GM03348 (cell line): ENCODE results near the gene POLR1H.
"Not testable (repeated sequence)": the region's sequence is repeated elsewhere in the genome, so short reads cannot be mapped to it uniquely, and the experiment has no call there.

Source experiments
- DNase-seq: peaks from one replicate; pipeline ENCODE4 v3.0.0; 2012; ENCODE audit warnings: low spot score

The POLR1H gene, protein sequence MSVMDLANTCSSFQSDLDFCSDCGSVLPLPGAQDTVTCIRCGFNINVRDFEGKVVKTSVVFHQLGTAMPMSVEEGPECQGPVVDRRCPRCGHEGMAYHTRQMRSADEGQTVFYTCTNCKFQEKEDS

DNA sequence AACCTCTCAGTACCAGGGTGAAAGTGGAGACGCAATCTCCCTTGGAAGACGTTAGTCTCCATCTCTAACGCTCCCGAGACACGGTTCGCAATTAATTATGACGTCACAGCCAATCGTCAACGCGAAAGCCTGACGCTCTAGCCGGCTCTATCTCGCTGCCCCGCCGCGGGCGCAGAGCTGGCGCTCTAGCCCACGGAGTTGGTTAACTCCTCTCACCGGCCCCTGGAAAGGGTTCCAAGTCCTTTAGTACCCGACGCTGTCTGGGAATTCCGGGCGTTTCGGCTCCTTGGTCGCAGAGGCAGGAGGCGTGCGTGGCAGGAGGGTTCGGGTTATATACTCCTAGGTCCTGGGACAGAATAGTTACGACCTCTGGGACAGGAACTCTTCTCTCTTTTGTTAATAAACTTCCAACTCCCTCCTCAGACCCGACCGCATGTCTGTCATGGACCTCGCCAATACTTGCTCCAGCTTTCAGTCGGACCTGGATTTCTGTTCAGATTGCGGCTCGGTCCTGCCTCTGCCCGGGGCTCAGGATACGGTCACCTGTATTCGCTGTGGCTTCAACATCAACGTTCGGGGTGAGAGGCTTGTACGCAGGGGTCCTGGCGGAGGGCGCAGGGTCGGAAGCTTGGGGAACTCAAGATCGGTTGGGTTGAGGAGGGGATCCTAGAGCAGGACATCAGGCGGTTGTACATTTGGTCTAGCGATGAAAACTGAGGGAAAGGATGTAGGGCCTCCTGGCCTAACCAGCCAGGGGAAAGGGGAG lies at the start of gene POLR1H:
TSS of gene POLR1H (plus strand) at position 174 of the 766 bp plus-strand sequence. CDS start at position 434, 260 bp downstream.
- DNase-seq = peak; percentile 95

DNA sequence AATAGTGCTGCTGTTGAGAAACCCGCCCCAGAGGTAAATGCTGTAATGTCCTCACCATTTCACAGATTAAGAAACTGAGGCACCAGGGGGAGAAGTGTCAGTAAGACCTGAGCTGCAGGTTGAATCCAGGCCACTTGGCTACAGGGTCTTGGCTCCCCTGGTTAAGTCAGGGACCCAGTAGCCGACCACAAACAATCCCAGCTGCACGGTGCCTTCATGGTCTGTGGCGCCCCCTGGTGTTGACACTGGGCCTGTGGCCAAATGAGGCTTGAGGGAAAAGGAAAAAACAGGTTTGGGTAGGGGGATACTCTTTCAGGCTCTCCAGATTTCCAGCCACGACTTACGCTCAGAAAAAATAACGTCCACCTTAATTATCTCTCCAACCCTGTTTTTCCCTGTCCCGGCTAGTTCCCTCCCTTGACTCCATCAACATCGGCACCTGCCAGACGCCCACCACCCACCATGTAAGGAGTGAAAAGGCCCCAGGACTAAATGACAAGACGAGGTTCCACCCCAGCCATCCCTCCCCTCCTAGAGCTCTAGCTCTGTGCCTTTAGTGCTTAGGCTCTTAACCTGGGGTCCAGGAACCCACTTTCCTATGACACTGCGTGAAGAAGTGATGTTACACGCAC lies 47.7 kb upstream of the POLR1H start:
- DNase-seq = peak; percentile 46

DNA sequence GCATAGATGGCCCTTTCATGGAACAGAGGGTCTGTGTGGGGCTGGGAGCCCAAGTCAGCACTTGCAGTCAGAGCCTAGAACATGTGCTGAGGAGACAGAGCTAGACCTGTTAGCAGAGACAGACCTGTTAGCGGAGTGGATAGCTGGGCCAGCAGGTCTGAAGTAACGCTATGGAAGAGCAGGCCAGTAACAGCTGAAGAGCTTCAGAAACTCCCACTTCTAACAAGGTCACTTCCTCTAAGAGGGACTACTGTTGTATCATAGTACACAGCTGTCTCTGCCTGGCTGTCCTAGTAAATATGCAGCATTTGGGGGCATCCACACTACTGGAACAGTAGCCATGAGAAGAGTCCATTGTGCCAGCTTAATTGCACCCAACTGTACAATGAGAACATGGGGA lies 41.2 kb upstream of the POLR1H start:
- DNase-seq = no peak

DNA sequence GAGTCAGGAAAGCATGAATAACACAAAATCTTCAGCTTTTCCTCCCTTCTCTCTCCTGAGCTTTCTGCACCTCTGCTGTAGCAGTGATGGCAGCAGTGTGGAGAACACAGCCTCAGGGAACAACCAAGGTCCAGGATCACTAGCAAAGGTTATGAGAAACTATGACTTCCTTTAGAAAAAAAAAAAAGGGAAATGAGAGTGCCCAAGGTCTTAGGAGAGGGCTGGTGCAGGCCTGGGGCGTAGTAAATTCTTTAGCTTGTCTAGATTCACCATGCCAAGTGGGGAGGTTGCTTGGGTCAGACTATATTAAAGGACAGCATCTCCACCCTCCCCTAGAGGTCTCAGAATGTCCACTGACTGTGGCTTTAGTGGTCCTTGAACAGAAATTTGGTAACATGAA lies 40.4 kb upstream of the POLR1H start:
- no peak for DNase-seq

DNA sequence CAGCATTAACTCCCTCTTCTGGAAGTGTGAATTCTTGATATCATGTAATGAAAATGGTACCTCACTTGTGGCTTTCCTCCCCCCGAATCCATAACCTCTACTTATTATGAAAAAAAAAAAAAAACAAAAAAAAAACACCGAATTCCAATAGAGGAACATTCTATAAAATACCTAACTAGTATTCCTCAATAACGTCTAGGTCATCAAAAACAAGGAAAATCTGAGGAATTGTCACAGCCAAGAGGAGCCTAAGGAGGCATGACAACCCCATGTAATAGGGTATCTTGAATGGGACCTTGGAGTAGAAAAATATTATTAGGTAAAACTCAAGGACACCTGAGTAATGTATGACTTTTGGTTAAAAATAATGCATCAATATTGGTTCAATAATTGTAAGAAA lies 38.9 kb upstream of the POLR1H start:
- no peak for DNase-seq

DNA sequence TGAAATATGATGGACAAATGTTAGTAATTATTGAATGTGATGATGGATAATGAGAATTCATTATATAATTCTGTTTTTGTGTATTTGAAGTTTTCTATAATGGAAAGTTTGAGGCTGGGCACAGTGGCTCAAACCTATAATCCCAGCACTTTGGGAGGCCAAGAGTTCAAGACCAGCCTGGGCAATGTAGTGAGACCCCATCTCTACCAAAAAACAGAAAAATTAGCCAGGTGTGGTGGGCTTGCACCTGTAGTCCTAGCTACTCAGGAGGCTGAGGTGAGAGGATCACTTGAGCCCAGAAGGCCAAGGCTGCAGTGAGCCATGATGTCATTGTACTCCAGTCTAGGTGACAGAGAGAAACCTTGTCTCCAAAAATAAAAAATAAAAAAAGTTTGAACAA lies 38.4 kb upstream of the POLR1H start:
- DNase-seq = not testable (repeated sequence)

DNA sequence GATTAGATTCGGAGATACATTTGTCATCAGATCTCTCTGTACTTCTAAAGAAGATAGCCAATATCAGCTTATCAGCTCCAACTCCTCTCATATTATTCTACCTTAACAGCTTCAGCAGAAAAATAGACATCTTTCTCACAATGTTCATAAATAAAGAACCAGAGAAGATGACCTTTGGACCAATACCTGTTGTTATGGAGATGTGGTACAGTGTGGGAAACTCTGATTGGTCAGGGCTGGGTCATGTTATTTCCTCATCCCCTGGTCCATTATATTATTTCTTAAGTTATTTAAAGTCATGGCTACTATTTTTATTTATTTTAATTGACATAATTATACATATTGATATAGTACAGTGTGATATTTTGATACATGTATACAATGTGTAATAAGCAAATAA lies 35.9 kb upstream of the POLR1H start:
- DNase-seq = no peak

DNA sequence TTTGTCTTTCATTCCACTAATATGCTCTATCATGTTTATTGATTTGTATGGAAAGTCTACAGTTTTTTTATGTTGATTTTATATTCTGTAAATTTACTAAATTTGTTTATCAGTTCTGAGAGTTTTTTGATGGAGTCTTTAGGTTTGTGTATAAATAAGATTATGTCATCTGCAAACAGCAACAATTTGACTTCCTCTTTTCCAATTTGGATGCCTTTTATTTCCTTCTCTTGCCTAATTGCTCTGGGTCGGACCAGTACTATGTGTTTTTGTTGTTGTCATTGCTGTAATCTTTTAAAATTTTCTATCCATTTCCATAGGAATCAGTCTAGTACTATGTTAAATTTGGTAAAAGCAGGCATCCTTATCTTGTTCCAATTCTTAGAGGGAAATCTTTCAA lies 31.5 kb upstream of the POLR1H start:
- DNase-seq = no peak

DNA sequence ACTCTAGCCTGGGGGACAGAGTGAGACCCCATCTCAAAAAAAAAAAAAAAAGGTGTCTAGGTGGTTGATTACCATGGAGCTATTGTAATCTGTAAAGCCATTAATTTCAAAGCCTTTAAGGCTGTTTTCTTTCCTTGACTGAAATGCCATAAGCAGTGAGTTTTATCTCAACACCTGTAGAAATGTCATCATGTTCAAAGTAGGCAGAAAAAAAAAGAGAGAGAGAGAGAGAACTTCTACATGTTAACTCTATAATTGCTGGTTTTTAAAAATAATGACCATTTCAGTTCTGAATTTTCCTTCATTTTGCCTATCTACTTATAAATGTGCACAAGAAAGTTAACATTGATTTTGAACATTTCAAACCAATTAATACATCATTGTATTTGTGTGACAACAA lies 29.7 kb upstream of the POLR1H start:
- DNase-seq = no peak

DNA sequence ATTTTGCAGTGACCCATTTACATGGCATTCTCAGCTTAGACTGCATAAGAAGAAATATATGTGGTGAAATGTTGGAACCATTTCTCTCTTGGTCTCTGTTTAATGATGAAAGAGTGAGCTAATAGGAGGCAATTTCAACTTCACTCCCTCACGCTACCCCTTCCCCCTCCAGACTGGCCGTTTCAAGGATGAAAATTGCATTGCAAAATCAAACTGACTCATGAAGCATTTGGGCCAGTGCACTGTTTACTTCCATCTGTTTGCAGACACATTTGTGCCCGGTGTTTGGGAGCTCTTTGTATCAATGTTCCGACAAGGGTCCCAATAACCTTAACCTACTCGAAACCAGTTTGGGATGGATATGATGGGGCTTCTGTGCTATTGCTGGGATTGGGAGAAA lies 27.6 kb upstream of the POLR1H start:
- DNase-seq = peak; percentile 31

DNA sequence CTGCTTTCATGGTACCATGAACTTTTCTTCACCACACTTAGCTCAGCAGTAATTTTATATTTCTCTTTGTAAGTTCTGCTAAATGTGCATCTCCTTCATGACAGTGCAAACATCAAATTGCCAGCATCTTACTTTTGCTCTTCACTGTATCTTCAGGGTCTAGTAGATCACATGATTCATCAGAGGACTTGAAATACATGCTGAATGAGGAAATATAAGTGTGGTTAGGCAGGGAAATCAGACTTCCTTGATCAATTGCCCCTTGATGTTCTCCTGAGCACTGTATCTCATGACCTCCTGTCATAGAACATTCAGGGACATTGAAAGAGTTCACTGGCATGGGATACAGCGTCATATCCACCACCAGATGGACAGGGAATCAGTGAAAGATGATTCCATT lies 25.3 kb upstream of the POLR1H start:
- no peak for DNase-seq

DNA sequence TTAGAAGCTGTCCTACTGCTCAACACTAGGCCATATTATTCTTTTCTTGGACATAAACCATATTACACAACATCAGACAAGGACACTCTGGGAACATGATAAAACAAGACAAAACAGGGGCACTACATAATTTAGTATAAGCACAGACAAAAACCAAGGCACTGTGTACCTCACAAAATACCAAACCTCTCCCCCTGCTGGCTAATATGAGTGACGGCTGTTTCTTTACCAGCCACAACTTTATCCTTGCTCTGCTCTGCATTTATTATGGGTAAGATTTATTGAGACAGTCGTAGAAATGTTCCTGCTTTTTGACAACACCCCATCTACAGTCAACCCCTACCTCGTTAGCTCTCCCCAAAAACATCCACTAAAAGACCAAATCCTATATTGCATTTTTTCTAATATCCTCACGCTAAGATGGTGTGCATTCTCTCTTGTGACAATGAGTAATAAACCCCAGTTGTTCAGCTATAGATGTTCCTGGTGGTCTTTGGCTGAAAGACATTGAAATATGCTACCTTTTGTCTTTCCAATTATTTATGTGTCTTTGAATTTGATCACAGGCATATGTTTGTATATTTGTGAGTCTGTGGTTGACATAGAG lies 23.8 kb upstream of the POLR1H start:
- DNase-seq = peak; percentile 50

DNA sequence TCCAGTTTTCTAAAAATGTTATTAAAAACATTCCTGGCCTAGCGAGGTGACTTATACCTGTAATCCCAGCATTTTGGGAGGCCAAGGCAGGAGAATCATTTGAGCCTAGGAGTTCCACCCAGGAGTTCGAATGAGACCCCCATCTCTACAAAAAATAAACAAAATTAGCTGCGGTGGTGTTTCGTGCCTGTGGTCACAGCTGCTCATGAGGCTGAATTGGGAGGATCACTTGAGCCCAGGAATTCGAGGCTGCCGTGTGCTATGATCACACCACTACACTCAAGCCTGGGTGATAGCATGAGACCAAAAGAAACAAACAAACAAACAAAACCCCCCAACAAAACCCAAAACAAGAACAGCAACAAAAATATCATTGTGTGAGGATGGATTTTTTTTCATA lies 19.8 kb upstream of the POLR1H start:
- no peak for DNase-seq

DNA sequence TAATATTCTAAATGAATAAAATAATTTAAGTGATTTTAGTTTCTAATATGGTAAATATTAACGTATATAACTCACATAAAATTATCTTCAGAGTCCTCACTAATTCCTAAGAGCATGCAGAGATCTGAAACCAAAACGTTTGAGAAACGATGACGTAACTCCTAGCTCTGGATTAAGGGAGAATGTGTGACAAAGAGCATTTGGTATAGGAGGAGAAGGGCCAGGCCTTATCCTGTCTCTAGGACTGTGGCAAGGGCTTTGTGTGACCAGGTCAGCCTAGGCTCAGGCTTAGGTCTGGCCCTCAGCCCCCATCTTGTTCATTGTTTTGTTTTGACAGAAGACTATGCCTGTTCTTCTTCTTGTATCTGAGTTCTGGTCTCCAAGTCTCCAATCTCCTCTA lies 19.2 kb upstream of the POLR1H start:
- DNase-seq = no peak

DNA sequence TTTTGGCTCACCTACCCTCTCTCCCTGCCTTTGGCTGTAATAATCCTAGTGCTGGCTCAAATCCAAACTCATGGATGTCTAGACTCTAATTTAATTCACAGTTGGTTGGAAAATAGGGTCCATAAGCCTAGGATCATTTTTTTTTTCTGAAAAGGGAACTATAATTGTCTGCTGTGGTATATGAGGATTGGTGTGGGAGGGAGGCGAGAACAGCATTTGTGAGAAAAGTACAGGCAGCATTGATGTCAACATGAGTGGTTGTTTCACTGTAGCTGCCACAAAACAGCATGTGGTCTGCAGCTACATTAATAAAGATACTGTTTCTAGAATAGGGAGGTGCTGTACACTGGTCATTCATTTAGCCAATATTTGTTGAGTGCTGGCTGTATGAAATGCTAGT lies 18.6 kb upstream of the POLR1H start:
- DNase-seq = no peak

DNA sequence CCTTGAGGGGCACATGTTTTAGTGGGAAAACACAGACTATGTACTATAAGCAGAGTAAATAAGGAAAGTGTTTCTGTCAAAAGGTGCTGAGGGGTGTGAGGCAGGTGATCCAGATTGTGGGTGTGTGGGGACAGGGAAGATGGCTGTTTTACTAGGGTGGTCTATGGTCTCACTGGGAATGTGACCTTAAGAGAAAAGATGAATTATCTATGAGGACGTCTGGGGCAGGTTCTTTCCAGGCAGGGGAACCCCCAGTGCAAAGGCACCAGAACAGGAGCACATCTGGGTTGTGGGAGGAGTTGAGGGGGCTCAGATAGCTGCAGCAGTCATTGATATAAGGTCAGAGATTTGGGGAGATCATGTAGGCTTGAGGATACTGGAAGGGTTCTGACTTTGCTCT lies 18.2 kb upstream of the POLR1H start:
- DNase-seq = no peak

DNA sequence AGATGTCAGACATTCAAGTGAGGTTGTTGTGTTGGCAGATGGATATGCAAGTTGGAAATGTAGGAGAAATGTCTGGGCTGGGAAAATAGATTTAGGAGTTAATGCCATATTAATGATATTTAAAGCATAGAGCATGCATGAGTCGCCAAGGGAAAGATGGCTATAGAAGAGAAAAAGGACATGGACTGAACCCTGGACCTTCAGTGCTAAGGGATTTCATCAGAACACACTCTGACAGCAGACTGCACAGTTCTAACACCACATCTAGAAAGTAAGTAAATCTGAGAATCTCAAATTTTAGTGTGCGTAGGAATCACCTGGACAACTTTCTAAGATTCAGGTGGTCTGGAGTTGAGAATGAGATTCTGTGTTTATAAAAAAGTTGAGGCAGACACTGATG lies 17.3 kb upstream of the POLR1H start:
- no peak for DNase-seq

DNA sequence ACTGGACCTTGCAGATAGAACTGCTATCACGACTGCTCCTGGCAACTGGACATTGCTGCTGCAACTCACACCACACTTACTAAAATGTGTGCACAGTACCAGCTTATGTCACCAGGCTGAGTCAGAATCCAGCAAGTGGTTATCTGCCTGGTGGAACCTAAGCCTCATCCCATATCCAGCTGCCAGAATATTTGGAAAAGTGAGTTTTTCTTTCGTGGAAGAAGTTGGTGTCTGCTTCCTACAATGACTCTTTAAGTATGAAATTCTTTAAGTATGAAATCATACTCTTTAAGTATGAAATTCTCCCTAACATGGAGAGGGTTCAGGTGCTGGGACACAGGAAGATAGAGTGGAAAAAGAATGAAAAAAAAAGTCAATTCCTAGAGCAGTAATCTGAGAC lies 16.4 kb upstream of the POLR1H start:
- DNase-seq = peak; percentile 53

DNA sequence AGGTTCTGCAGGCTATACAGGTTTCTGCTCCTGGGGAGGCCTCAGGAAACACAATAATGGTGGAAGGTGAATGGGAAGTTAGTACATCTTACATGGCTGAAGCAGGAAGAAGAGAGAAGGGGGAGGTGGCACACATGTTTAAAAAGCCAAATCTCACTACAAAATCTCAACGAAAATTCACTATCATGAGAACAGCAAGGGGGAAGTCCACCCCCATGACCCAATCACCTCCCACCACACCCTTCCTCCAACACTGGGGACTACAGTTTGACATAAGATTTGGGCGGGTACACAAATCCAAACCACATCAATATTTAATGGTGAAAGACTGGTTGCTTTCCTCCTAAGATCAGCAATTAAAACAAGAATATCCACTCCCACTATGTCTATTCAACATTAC lies 13.8 kb upstream of the POLR1H start:
- DNase-seq = no peak

DNA sequence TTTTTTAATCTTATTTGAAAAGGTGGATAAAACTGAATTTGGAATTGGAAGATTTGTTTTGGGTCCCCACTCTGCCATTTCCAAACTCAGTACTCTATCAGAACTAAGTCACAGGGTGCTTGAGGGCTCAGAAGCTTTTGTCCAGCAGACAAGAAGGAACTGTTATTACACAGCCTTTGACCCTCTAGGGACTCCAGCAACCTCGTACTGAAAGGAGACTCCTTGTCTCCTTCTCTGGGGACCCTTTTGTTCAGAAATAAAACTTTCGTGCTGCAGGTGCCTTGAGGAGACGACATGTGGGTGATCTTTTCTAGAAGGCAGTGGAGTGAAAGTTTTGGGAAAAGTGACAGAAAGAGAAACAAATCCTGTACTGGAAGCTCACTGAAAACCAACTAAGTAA lies 7.4 kb upstream of the POLR1H start:
- no peak for DNase-seq

DNA sequence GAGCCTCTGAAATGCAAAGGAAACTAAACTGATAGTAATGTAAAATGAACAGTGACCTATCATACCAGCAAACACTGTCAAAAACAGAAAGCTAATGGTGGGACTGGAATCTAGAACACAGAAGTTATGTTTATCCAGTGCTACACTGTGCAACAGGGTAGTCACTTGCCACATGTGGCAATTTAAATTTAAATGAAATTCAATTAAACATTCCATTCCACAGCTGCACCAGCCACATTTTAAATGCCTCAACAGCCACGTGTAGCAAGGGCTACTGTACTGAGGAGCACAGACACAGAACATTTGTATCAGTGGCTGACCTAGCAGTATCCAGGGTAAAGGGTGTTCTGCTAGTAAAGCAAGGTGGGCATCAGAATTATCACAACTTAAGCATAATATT lies 5.6 kb upstream of the POLR1H start:
- DNase-seq = no peak

DNA sequence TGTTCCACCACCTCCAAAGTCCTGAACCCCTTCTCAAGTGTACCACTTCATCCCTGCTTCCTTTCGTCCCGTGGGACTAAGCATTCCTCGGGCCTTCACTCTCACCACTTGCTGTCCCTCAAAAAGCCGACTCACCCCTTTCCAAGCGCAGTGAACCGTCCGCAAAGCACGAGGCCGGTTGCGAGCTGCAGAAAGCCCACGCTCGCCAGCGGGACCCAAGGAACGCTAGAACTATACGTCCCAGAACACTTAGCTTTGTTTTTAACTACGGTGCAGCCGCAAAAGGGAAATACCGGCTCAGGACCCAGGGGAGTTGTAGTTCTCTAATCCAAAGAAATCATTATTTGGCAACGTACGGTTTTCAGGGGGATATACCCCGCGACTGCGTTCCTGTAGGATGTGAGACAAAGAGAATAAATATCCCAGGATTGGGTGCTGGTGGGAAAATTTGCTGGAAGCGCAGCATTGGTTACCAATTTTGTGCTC lies 416 bp upstream of the POLR1H start:
- DNase-seq = peak; percentile 40

DNA sequence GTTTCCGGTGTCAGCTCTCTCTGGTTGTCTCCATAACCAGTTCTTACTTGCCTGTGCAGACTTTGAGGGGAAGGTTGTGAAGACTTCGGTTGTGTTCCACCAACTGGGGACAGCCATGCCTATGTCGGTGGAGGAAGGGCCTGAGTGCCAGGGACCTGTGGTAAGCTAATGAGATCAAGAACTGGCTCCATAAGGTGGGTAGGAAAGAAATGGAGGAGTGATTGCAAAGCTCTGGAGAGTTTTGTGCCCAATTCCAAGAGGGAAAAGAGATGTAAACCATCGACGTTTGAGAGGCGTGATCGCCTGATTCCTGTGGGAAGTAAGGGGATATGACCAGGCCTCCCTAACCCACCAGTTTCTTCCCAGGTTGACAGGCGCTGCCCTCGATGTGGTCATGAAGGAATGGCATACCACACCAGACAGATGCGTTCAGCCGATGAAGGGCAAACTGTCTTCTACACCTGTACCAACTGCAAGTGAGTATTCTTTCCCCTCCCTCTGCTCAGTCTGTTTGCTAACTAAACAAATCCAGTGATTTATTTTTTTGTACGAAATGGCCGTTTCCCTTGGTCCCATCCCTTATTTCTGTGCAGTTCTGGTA lies 893 bp downstream of the POLR1H start:
- no peak for DNase-seq
